Spleen (tissue), 11 donors: Measurements from ENCODE around the gene PRR11. TPM values are rescaled to one million over a fixed set of nuclear protein-coding genes. Genes with fewer than 3 reads are reported as not detected.

Source experiments
- DNase-seq: peaks from one replicate; pipeline ENCODE4 v3.0.0-alpha.2; 2020
- H3K27ac ChIP-seq, 8 donors: fragments of 200-600 bp; sonication (generic) in 7 of 8; 1 replicate in 4 of 8; 2 replicates in 4 of 8; pipeline versions ENCODE4 v1.5.0 to v1.8.0; 2016 to 2021; ENCODE audit warnings: inconsistent platforms in 4 of 8, mild to moderate bottlenecking in 4 of 8, moderate library complexity in 1 of 8
- H3K27me3 ChIP-seq, 7 donors: fragments of 200-600 bp; sonication (generic) in 6 of 7; replicated peaks in 1 of 7; 1 replicate in 4 of 7; 2 replicates in 3 of 7; pipeline versions ENCODE4 v1.5.0 to v1.8.0; 2016 to 2021; ENCODE audit warnings: inconsistent platforms in 3 of 7, mild to moderate bottlenecking in 1 of 7
- H3K36me3 ChIP-seq, 6 donors: fragments of 200-600 bp; sonication (generic) in 5 of 6; 1 replicate in 4 of 6; 2 replicates in 2 of 6; pipeline versions ENCODE4 v1.5.0 to v1.8.0; 2016 to 2021; ENCODE audit warnings: inconsistent platforms in 2 of 6
- H3K4me1 ChIP-seq, 6 donors: fragments of 200-600 bp; sonication (generic) in 5 of 6; 1 replicate in 3 of 6; 2 replicates in 3 of 6; pipeline versions ENCODE4 v1.5.0 to v1.8.0; 2016 to 2021; ENCODE audit warnings: inconsistent platforms in 3 of 6
- H3K4me3 ChIP-seq, 8 donors: fragments of 200-600 bp; sonication (generic) in 7 of 8; 1 replicate in 4 of 8; 2 replicates in 4 of 8; pipeline versions ENCODE4 v1.5.0 to v1.8.0; 2016 to 2021; ENCODE audit warnings: inconsistent platforms in 4 of 8, mild to moderate bottlenecking in 4 of 8, moderate library complexity in 2 of 8
- H3K9me3 ChIP-seq, 8 donors: fragments of 200-600 bp; sonication (generic) in 7 of 8; 1 replicate in 4 of 8; 2 replicates in 4 of 8; pipeline versions ENCODE4 v1.5.0 to v1.8.0; 2016 to 2021; ENCODE audit warnings: inconsistent platforms in 4 of 8
- POLR2A ChIP-seq, 3 donors: fragments of 450-650 bp; IDR thresholded peaks; one replicate each; pipeline ENCODE4 v1.5.1; 2017; ENCODE audit warnings: antibody characterized with exemption in 3 of 3, mild to moderate bottlenecking in 1 of 3
- POLR2AphosphoS5 ChIP-seq, 3 donors: sonication (generic); formaldehyde crosslinking; IDR thresholded peaks; one replicate each; pipeline ENCODE4 v1.5.1; 2017; ENCODE audit warnings: antibody characterized with exemption in 3 of 3
- WGBS, 5 donors: extraction: QIAGEN DNeasy Blood & Tissue Kit in 3 of 5; methylation state at CpG; one replicate each; pipeline versions ENCODE4 v1.1.5 to v1.1.7; 2013 to 2018; 5-methylcytosine and 5-hydroxymethylcytosine counted together
- intact Hi-C: fragments of 100-400 bp; cut with DNase I; formaldehyde crosslinking; loops from one replicate; pipeline ENCODE4 v1.15.0; 2023; ENCODE audit warnings: low total_unique reads
- polyA plus RNA-seq, 3 donors: library from polyadenylated mRNA; stranded (reverse); fragments of 200-250 nt; gene quantifications; one replicate each; pipeline ENCODE4 v1.2.1, GENCODE V29; 2013
- total RNA-seq, 7 donors: library from RNA; depleted of rRNA in 3 of 7; stranded (reverse); fragments of >200 nt in 3 of 7; fragmentation: NEBNext Ultra II Directional in 4 of 7; extraction: Animal tissue kit (Norgen Biotek cat#: 25700) in 4 of 7; gene quantifications; one replicate each; pipeline versions ENCODE4 v1.1.0 to v1.2.1, GENCODE V29; 2016 to 2021
- TF ChIP-seq, protein P1 (sequence below), 11 experiments: fragments of 200-600 bp in 7 of 11; fragments of 450-650 bp in 4 of 11; sonication (generic) in 4 of 11; IDR thresholded peaks in 8 of 11; conservative IDR thresholded peaks in 3 of 11; 1 replicate in 7 of 11; 2 replicates in 4 of 11; pipeline versions ENCODE4 v1.4.0 to v1.8.0; 2016 to 2021; ENCODE audit warnings: antibody characterized with exemption in 11 of 11, inconsistent platforms in 4 of 11, mild to moderate bottlenecking in 1 of 11
- donor health status: healthy with polysubstance abuse.
- donor health status: DM: no; HTN: no; CAD: no; lungs with moderate emphysema.
- donor health status: DM: no; HTN: no; CAD: no.
- donor health status: Bipolar disorder and iron deficiency.
- donor health status: healthy.
- donor health status: DM: no; HTN: no; CAD: no.
- donor health status: DM: yes; HTN: yes; CAD: no.

The PRR11 gene
- total and polyA plus RNA-seq, 10 donors = 0.61 to 15.3 (median 5.1) TPM

- Histone ChIP-seq H3K4me1 (no peaks in the 10 kb centered on the region), H3K4me3 (no peak overlapping the region), H3K27ac (no peak overlapping the region), H3K9me3 (no peaks in the 10 kb centered on the region), H3K27me3 (no peaks in the 10 kb centered on the region), H3K36me3 (peaks cover 0 to 31% (median 0%) of the 10 kb centered on the region in 6 donors)
- WGBS, 5 donors = 97 to 99% (median 98%) methylated on average over 9 of the region's 9 CpGs
- no peak for DNase-seq
- TF ChIP-seq POLR2AphosphoS5 (IDR thresholded peaks at IDR 0.05) = no peak
- no peak for TF ChIP-seq POLR2A (IDR thresholded peaks at IDR 0.05)
- TF ChIP-seq, protein P1, sequence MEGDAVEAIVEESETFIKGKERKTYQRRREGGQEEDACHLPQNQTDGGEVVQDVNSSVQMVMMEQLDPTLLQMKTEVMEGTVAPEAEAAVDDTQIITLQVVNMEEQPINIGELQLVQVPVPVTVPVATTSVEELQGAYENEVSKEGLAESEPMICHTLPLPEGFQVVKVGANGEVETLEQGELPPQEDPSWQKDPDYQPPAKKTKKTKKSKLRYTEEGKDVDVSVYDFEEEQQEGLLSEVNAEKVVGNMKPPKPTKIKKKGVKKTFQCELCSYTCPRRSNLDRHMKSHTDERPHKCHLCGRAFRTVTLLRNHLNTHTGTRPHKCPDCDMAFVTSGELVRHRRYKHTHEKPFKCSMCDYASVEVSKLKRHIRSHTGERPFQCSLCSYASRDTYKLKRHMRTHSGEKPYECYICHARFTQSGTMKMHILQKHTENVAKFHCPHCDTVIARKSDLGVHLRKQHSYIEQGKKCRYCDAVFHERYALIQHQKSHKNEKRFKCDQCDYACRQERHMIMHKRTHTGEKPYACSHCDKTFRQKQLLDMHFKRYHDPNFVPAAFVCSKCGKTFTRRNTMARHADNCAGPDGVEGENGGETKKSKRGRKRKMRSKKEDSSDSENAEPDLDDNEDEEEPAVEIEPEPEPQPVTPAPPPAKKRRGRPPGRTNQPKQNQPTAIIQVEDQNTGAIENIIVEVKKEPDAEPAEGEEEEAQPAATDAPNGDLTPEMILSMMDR (IDR thresholded peaks at IDR 0.05 in 8 of 11, conservative IDR thresholded peaks at IDR 0.05 in 3 of 11) = no peak
- intact Hi-C loops = no loop called here
Measured at GRCh38 chr17:59180626-59181025, 25.1 kb downstream of the PRR11 start.

- 96 to 99% (median 98%) methylated on average over 9 of the region's 9 CpGs for WGBS, 5 donors
- H3K4me3 ChIP-seq = no peak overlapping the region
- no peaks in the 10 kb centered on the region for H3K27me3 ChIP-seq
- H3K36me3 ChIP-seq = peaks cover 0 to 39% (median 0%) of the 10 kb centered on the region in 6 donors
- H3K9me3 ChIP-seq = no peaks in the 10 kb centered on the region
- no peak overlapping the region for H3K27ac ChIP-seq
- no peak for TF ChIP-seq POLR2AphosphoS5 (IDR thresholded peaks at IDR 0.05)
- TF ChIP-seq POLR2A (IDR thresholded peaks at IDR 0.05) = no peak
- TF ChIP-seq, protein P1 (IDR thresholded peaks at IDR 0.05 in 8 of 11, conservative IDR thresholded peaks at IDR 0.05 in 3 of 11) = no peak
- H3K4me1 ChIP-seq = no peaks in the 10 kb centered on the region
- DNase-seq = no peak
- intact Hi-C loops = no loop called here
Measured at GRCh38 chr17:59181481-59181880, 25.9 kb downstream of the PRR11 start.

- H3K4me3 ChIP-seq = no peak overlapping the region
- no peak for DNase-seq
- intact Hi-C loops = no loop called here
- H3K27me3 ChIP-seq = no peaks in the 10 kb centered on the region
- no peaks in the 10 kb centered on the region for H3K9me3 ChIP-seq
- no peak overlapping the region for H3K27ac ChIP-seq
- H3K36me3 ChIP-seq = peaks cover 0 to 62% (median 0%) of the 10 kb centered on the region in 6 donors
- TF ChIP-seq POLR2AphosphoS5 (IDR thresholded peaks at IDR 0.05) = no peak
- TF ChIP-seq POLR2A (IDR thresholded peaks at IDR 0.05) = no peak
- TF ChIP-seq, protein P1 (IDR thresholded peaks at IDR 0.05 in 8 of 11, conservative IDR thresholded peaks at IDR 0.05 in 3 of 11) = no peak
- H3K4me1 ChIP-seq = no peaks in the 10 kb centered on the region
Measured at GRCh38 chr17:59185997-59186396, 30.5 kb downstream of the PRR11 start.

- DNase-seq = no peak
- 91 to 100% (median 97%) methylated on average over 3 of the region's 3 CpGs for WGBS, 5 donors
- TF ChIP-seq, protein P1 (IDR thresholded peaks at IDR 0.05 in 8 of 11, conservative IDR thresholded peaks at IDR 0.05 in 3 of 11) = no peak
- no peak for TF ChIP-seq POLR2AphosphoS5 (IDR thresholded peaks at IDR 0.05)
- no peak for TF ChIP-seq POLR2A (IDR thresholded peaks at IDR 0.05)
- Histone ChIP-seq H3K36me3 (peaks cover 0 to 69% (median 0%) of the 10 kb centered on the region in 6 donors), H3K4me3 (no peak overlapping the region), H3K27me3 (no peaks in the 10 kb centered on the region), H3K4me1 (no peaks in the 10 kb centered on the region), H3K27ac (no peak overlapping the region), H3K9me3 (no peaks in the 10 kb centered on the region)
- intact Hi-C loops = no loop called here
Measured at GRCh38 chr17:59186850-59187249, 31.3 kb downstream of the PRR11 start.
